ENCODE data around the gene SPINT2.
"Not testable (repeated sequence)": the region's sequence is repeated elsewhere in the genome, so short reads cannot be mapped to it uniquely, and the experiment has no call there.

The SPINT2 gene

DNA sequence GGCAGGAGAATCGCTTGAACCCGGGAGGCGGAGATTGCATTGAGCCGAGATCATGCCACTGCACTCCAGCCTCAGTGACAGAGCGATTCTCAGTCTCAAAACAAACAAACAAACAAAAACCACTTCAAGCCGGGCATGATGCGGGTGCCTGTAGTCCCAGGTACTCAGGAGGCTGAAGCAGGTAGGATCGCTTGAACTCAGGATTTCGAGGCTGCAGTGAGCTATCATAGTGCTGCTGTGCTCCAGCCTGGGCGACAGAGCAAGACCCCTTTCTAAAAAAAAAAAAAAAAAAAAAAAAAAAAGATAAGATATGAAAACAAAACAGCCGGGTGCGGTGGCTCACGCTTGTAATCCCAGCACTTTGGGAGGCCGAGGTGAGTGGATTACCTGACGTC lies 21.1 kb upstream of the SPINT2 start:
- DNase-seq, result no peak

DNA sequence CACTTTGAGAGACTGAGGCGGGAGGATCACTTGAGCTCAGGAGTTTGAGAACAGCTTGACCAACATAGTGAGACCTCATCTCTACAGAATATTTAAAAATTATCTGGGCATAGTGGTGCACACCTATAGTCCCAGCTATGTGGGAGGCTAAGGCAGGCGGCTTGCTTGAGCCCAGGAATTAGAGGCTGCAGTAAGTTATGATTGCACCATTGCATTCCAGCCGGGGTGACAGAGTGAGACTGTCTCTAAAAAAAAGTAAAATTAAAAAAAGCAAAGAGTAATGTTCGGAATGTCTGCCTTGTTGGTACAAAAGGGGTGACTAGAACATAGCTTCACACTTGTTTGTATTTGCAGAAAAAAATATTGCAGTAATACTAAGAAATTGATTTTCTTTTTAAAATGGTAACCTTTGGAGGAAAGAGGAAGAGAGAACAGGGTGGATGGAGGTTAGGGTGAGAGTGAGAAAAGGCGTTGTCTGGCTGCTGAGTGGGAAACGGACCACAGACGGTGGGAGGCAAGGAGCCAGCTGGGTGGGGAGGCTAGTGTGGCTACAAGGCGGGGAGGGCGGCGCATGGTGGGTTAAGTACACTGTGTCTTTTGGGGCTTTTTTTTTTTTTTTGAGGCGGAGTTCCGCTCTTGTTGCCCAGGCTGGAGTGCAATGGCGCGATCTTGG lies 18.4 kb upstream of the SPINT2 start:
- no peak for DNase-seq

DNA sequence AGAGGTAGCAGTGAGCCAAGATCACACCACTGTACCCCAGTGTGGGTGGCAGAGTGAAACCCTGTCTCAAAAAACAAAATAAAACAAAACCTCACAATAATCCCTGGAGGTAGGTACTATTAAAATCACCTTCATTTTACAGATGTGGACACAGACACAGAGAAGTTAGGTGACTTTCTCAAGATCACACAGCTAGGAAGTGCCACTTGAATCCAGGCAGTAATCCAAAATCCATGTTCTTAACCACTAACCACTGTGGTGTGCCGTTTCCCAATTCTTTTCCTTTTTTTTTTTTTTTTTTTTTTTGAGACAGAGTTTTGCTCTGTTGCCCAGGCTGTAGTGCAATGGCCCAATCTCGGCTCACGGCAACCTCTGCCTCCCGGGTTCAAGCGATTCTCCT lies 17.2 kb upstream of the SPINT2 start:
- no peak for DNase-seq

DNA sequence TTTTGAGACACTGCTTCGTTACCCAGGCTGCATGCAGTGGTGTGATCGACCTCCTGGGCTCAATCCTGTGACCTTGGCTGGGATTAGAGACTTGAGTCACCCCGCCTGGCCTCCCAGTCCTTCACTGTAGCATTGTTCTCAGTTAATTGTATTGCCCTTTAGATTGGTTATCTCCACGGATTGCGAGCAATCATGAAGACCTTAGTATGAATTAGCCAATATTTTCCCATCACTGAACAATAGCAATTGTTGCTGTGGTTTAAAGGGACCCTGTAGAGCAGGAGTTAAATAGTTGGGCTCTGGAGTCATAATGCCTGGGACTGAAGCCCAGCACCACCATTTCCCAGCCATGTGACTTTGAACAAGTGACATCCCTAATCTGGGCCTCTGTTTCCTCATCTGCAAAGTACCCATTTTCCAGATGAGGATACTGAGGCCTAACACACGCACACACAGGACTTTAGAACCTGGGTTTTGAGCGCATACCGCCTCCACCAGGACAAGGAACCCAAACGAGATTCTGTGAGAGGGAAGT lies 16.6 kb upstream of the SPINT2 start:
- DNase-seq, result no peak

DNA sequence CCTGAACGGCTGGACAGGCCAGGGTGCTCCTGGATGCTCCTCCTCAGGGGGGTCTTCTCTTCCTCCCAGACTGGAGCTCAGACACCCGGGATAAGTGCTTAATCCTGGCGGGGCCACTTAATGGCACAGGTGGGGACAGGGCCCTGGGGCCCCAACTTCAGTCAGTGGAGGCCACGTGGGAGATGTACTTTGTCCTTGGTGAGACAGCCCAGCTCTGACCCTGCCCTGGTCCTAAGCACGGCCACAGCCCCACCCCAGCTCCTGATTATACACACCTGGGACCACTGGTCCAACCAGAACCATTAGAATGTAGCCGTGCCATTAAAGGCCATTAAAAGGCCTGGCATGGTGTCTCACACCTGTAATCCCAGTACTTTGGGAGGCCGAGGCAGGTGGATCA lies 16.0 kb upstream of the SPINT2 start:
- DNase-seq, result no peak

DNA sequence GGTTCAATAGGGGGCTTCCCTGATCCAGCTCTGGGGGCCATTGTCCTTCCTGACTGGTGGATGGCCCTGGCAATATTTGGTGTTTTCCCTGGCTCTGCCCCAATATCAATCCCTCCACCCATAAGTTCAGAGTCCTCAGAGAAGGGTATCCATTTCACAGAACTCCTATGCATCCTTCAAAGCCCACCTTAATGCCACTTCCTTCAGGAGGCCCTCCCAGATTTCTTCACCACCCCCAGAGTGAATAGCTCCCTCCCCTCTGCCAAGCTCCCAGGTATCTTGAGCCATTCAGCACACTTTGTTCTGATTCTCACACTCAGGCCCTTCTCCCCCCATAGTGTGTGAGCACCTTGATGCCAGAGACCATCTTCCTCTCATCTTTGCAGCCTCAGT lies 13.9 kb upstream of the SPINT2 start:
- no peak for DNase-seq

DNA sequence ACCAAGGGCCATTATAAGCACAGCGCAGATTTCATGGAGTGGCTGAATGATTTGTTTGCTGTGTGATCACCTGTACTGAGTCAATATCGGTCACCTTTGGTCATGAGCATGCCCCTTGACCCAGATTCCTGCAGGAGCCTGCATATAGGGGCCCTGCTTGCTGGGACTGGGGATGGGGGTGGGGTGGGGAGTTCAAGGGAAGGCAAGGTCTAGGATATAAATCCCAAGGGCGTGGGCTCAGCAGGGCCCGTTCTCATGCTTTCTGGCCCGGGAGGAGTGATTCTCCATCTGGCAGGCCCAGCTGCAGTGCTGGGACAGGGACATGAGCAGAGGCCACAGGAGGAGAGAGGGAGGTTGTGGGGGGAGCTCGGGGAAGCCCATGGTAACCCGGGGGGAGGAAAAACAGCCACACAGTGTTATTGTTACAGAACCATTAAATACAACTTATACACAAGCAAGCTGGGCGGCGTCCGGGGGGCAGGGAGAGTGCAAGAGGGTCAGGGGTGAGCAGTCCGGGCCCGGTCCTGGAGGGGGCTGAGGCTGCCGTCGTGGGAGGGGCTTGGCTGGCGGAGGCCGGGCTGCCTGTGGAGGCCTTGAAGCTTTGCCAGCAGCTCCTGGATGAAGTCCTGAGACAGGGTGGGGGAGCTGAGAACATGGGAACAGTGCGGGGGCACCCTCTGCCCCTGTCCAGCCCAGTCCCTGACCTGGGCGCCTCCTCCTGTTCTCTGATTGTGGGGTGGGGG lies 13.4 kb upstream of the SPINT2 start:
- no peak for DNase-seq

DNA sequence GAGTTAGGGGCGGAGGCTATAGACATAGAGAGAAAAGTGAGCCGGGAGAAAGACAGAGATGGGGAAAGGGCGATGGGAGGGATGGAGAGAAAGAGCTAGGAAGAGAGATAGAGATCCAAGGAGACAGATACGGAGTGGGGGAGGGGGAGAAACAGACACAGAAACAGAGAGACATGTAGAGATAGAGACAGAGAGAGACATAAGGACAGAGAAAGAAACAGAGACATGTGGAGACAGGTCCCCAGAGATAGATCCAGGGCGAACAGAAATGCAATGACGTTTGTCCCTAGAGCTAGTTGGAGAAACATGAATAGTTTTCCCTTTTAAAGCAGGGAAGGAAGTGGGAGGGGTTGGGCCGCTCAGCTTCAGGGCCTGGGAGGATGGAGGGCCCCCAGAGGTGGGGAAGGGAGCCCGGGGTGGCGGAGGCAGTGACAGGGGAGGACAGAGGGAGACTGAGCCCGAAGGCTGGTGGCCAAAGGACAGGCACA lies 12.8 kb upstream of the SPINT2 start:
- no peak for DNase-seq

DNA sequence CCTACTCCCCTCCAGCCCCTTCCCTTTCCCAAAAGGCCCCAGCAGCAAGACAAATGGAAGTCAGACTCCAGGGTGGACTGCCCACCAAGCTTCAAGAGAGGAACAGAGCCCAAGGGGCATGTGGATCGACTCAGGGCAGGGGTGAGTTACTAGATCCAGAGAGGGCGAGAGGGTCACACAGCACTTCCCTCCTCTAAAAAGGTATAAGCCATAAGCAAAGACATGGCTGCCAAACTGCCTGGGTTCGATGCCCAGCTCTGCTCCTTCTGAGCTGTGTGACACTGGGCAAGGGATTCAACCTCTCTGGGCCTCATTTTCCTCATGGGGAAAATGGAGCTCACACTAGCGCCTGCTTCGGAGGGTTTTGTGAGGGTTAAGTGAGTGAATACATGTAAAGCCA lies 12.0 kb upstream of the SPINT2 start:
- no peak for DNase-seq

DNA sequence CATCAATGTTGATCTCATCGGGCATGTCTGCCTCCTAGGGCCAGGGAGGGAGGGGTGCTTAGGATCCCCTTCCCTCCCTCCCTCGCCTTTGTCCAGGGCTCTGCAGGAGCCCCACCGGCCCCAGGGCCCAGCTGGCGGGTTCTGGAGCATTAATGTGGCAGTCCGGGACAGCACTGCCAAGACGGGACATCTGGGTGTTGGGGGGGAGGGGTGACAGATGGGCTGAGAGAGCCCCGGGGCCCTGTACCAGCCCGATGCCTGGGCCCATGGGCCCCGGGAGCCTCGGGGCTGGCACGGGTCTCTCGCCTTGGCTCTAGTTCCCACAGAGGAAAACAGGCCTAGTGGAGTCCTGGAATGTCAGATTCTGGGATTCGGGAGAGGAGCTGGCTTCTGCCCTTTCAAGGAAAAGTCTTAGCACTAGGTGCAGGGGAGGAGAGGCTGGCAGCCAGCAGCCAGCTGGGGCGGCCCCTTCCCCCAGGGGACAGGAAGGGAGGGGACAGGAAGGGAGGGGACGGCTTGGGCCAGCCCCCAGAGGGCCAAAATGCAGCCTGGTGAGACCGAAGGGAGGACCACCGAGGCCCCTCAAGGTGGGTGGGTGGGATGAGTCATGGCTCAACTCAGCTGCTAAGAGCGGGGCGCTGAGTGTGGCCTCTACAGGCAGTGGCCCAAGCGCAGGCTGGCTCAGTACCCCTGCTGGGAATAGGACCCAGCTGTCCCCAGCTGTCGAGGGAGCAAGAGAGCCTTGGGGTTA lies 11.3 kb upstream of the SPINT2 start:
- DNase-seq, result no peak

DNA sequence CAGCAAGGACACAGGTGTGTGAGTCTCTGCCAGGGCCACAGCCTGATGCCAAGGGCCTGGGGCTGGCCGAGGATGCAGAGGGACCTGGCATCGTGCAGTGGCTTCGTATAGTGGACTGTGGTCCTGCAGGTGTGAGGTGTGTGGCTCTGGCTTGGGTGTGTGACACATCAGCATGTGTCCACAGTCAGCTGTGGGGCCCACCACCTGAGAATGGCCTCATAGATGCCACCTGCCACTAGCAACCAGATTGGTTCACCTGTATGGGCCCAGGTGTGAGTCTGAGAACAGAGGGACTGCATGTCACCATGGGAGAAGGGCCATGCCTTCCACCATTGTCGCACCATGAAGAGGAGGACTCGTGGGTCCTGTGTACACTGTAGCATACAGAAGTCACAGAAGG lies 10.6 kb upstream of the SPINT2 start:
- no peak for DNase-seq

DNA sequence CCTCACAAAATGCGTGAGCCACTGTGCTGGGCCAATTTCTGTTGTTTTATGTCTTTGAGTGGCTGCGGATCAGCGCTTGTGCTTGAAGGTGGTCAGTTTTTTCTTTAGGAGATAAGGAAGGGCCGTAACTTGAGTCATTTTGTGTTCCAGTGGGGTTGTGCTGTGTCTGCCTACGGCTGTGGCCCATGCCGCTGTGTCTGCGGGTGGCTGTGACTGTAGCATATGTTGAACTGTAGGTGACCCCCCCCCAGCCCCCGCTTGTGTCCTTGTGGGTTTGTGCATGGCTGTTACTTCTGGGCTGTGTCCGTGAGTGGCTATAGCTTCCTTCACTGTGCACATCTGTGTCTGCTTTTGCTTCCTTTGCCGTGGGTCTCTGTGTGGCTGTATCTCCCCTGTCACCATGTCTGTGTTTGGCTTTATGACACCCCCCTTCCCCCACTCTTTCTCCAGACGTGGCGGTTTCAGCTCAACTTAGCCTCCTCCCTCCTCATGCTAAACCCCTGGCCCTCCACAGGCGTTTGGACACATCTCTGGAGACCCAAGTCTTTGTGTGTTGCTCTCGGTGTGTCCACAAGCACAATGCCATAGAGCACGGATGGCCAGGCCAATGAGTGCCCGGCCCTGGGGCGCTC lies 8.9 kb upstream of the SPINT2 start:
- DNase-seq, result no peak

DNA sequence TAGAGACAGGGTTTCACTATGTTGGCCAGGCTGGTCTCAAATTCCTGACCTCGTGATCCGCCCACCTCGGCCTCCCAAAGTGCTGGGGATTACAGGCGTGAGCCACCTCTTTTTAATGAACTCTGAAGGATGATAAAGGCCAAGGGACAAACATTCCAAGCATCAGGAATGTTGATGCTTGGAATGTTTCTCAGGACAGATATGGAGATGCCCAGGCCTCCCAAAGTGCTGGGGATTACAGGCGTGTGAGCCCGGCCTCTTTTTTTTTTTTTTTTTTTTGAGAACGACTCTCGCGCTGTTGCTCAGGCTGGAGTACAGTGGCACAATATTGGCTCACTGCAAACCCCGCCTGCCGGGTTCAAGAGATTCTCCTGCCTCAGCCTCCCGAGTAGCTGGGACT lies 2.4 kb upstream of the SPINT2 start:
- not testable (repeated sequence) for DNase-seq

DNA sequence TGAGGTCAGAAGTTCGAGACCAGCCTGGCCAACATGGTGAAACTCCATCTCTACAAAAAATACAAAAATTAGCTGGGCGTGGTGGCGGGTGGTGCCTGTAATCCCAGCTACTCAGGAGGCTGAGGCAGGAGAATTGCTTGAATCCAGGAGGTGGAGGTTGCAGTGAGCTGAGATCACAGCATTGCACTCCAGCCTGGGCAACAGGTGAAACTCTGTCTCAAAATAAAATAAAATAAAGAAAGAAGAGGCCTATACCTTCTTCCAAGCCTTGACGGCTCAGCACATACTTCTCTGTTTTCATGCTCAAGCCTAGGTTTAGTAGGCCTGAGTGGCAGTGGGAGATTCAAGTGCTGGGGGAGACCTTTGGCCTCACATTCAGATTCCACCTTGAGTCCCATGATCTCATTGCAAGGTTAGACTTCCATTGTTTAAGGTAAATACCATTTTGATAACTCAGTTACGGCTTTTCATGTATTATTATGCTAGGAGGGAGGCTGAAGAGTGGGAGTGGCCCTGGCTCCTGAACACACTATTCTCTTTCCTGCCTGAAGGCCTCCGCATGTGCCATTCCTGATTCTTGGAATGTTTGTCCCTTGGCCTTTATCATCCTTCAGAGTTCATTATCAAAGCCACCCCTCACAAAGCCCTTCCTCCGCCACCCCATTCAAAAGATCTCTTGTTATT lies 1.6 kb upstream of the SPINT2 start:
- no peak for DNase-seq

DNA sequence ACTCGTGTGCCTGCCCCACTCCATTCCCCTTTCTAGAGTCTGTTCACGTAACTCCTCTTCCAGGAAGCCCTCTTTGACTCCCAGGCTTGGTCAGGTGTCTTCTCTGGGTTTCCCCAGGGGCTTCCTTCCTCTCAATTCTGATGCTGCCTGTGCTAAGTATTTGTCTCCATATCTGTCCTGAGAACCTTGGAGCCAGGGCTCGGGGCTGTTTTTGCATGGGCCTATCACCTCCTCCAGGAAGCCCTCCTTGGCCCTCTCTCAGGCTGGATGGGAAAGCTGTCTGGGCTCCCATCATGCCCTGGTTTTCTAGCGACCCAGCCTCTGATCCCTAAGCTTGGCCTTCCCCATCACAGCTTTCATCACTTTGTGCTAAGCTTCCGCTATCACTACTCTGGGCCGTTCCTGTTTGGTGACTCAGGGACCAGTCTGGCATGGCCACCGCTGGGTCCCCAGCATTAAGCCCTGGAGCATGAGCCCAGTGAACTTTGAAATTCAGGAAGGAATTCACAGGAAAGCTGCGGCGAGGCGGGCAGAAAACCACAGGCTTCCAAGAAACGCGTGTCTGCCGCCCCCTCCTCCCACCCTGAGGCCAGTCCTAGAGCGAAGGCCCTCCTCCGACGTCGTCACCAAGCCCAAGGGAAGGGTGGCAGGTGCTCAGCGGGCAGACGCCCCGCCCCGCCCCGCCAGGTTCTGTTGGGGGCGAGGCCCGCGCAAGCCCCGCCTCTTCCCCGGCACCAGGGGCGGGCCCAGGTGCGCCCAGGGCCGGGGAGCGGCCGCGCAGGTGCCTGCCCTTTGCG lies 486 bp upstream of the SPINT2 start:
- peak; percentile 59 for DNase-seq

DNA sequence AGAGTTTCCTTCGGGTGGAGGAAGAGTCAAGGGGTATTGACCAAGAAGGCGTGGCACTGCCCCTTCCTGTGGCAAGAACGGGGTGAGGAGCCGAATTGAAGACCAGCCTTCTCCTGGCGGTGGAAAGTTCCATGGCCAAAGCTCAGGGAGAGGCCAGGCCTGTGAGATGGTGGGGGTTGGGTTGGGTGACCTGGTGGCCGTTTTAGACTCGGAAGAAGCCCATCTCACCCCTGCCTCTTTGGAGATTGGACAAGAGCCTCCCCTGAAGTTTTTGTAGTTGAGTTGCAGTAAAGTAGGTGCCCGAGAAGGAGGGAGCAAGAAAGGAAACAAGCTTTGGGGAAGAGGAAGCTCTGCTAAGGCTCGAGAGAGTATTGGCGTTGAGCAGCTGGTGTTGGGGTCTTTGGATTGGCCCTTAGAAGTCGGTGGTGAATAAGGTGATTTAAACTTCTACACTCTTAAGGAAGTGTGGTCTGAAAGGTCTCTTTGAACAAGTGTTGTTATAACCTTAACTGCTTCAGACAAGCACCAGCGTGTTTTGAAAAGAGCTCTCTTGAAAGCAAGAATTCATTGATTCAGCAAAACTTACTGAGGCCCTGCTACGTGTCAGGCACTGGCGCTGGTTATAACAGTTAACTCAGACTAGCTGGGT lies 964 bp downstream of the SPINT2 start:
- no peak for DNase-seq

DNA sequence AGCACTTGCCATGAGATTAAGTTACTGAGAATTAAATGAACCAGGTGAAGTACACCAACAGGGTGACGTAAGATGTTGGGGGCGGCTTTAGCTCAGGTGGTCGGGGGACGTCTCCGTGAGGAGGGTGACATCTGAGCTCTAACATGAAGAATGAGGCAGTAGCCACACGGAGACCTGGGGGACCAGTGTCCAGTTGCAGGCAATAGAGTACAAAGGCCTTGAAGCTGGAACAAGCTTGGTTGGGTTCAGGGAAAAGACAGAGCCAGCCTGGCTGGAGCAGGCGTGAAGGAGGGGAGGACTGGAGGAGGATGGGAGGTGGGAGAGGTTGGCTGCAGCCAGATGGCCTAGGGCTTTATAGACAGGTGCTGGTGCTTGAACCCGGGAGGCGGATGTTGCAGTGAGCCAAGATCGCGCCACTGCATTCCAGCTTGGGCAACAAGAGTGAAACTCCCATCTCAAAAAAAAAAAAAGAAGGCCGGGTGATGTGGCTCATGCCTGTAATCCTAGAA lies 1.6 kb downstream of the SPINT2 start:
- DNase-seq, result no peak

DNA sequence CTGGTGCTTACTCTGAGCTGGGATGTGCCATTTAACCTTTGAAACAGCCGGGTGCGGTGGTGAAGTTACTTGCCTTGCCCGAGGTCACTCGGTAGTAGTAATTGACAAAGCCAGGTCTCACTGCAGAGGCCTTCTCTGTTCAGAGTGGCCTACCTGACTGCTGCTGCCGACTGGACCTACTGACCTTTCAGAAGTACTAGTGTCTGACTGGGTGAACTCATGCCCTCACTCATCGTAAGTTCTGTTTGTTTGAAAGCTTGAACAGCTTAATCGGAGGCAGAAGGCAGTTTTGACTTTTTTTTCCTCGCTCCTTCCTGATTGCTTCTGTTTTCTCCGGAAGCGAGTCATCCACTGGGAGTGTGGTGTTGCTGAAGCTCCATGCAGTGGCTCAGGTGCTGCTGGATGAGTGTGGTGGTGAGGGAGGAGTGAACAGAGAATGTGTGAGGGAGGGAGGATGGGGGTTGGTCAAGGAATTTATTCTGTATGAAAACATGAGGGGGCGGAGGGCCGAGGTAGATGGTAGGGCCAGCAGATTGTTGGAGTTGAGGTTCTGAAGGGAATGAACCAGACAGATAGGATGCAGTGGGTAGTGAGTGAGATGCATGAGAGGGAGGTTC lies 2.7 kb downstream of the SPINT2 start:
- no peak for DNase-seq

DNA sequence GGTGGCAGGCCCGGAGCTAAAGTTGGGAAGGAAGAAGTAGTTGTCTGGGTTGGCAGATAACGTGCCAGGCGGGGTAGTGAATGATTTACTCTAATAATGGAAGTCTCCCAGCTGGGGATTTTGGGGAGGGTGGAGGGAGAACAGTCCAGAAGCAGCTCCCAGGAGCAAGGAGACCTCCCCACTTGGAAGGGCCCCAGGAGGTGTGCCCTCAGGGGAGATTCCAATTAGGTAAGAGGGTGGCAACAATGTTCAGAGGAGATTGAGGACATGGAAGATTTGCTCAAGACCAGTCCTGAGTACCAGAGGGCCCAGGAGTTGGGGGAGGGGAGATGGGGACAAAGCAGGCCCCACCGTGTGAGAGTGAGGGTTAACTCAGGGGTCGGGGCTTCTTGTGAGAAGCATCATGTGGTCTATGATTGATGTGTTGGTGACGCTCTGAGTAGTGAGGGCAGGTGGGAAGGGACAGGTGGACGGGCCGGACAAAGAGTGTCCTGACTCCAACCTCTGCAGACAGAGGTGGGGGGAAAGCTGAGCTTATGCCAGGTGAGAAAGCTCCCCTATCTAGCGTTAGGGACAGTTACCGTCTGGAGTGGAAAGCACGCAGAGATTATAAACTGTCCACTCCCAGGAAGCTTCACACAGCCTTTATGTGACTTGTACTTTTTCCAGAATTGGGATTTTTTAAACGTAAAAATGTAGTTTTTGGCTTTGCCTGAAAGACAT lies 3.5 kb downstream of the SPINT2 start:
- DNase-seq, result no peak

DNA sequence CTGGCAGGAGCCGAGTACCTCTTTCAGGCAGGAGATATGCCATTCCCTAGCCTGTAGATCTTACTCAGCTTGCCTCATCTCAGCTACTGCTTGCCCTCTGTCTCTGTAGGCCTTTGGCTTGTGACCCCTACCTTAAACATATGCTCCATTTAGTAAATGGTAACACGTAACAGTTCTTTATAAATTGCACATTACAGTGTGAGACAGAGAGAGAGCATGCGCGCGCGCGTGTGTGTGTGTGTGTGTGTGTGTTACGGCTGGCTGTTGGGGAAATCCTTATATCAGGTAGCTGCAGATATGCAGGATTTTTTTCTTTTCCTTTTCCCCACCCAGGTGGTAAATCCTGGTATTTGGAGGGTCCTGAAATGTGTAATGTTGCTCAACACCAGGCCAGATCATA lies 4.2 kb downstream of the SPINT2 start:
- no peak for DNase-seq

All from stimulated activated naive CD4-positive, alpha-beta T cell treated with Interleukin-2 at 50 U/mL for 16 hours (primary cell).